HEK293T (cell line): ENCODE measurements around the gene AKAP7.

Experiments
- ARNT ChIP-seq: fragments of 450-650 bp; IDR thresholded peaks from 2 replicates; pipeline ENCODE4 v1.6.1; 2017; ENCODE audit warnings: mild to moderate bottlenecking
- FOXA1 ChIP-seq: fragments of 450-650 bp; IDR thresholded peaks from 2 replicates; pipeline ENCODE4 v1.6.1; 2016; ENCODE audit warnings: mild to moderate bottlenecking
- HDGF ChIP-seq: fragments of 450-650 bp; IDR thresholded peaks from 2 replicates; pipeline ENCODE4 v1.6.1; 2017; ENCODE audit warnings: antibody characterized with exemption, borderline replicate concordance
- SP1 ChIP-seq: fragments of 450-650 bp; IDR thresholded peaks from 2 replicates; pipeline ENCODE4 v1.6.1; 2017
- SUZ12 ChIP-seq: fragments of 450-650 bp; IDR thresholded peaks from 2 replicates; pipeline ENCODE4 v1.6.1; 2016; ENCODE audit warnings: mild to moderate bottlenecking

DNA sequence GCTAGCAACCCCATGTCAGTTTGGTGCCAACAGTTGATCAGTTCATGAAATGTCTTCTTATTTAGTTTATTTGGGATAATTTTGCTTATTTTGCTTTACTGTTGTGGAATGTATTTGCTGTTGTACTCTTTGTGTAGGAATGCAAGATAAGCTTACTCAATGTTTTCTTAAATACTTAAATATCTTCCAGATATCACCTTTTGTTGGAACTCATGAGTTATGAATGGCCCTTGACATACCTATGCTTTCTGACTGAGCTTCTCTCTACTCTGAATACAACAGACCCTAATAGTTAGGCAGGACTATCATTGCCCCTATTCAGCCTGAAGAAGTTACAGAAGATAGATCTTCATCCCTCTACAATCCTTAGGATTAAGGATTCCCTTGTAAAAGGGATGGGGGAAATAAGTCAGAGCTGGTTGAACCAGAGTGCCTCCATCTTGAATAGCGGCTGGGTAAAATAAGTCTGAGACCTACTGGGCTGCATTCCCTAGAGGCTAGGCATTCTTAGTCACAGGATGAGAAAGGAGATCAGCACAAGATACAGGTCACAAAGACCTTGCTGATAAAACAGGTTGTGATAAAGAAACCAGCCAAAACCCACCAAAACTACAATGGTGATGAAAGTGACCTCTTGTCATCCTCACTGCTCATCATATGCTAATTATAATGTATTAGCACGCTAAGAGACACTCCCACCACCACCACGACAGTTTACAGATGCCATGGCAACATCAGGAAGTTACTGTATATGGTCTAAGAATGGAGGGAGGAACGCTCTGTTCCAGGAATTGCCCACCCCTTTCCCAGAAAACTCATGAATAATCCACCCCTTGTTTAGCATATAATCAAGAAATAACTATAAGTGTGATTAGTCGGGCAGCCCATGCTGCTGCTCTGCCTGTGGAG is 196.9 kb downstream of the AKAP7 start:
- TF ChIP-seq FOXA1 (no peak), SP1 (no peak), ARNT (no peak), SUZ12 (no peak), HDGF (no peak)
